HG03064 (cell line): ENCODE results near the gene PARVB.

Source experiments
- ATAC-seq: cut with Tn5 transposase; IDR thresholded peaks from one replicate; pipeline ENCODE4 v1.9.1; 2021; ENCODE audit warnings: low read depth; ENCODE audit not compliant: unreplicated experiment

Gene PARVB

GRCh38 chr22:44179196-44179988 is 155.3 kb downstream of the PARVB start:
- no peak for ATAC-seq

GRCh38 chr22:44179989-44180705 is 156.0 kb downstream of the PARVB start:
- ATAC-seq = no peak

- no peak for ATAC-seq
These were observed 156.6 kb downstream of the PARVB start, which contains the start of gene PARVG for GRCh38 chr22:44180706-44181032. Gene PARVG (plus strand): TSS chr22:44180925. CDS start chr22:44183330, 2,405 bp downstream.

GRCh38 chr22:44181033-44181911 is 157.2 kb downstream of the PARVB start:
- ATAC-seq = no peak

DNA sequence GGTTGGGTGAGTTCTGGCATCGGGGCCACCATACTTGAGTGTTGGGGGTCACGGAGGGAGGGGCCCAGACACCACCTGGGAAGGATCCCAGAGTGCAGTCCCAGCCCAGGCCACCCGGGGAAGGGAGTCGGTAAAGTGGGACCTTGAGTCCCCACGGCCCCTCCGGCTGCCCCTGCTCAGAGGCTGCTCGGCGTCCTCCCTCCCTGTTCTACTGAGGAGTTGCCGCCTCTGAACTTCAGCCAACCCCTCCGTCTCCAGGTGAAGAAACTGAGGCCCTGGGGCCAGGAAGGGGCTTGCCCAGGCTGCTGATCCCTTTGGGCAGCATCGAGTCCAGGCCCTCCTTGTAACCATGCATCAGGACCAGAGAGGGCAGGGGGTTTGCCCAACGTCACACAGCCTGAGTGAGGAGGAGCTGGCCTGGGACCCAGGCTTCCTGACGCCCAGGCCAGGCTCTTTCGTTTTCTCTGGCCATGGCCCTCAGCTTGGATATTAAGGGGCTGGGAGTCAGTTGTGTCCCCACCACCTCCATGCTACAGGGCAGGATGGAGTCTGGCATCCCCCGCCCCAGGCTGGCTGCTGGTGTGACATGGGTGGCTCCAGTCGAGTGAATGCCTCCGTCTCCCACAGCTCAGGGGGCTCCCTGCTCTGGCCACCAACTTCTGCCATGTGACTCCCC is 157.9 kb downstream of the PARVB start:
- ATAC-seq = no peak

DNA sequence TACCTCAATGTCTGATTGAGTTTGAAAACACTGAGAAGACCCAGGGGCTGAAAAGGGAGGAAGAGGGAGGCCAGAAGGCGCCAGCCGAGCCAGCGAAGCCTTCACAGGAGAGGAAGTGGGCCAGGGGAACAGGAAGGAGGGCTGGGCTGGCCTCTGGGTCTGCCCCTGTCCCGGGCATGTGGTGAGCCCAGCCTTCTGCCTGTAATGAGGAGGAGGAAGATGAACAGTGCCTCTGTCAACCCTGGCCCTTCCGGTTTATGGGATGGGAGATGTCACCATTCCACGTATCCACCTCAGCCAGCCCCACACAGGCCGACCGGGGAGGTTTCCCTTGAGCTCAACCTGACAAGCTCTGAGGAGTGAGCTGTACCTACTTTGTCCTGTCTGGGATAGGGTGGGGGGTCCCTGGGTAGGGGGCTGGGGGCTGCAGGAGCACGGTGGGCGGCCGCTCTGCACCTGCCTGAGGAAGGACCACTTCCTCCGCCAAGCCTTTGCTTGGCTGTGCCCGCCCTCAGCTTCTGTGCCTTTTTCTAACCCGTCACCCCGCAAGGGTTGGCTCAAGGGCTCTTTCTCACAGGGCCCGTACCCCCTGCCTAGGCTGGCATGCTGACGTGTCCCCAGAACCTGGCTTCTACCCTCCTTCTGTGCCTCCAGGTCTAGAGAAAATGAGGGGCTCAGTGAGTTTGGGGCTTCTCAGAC is 158.6 kb downstream of the PARVB start:
- no peak for ATAC-seq

- ATAC-seq = no peak
These were observed 159.1 kb downstream of the PARVB start for GRCh38 chr22:44183287-44183588.

GRCh38 chr22:44184006-44184405 is 159.9 kb downstream of the PARVB start:
- no peak for ATAC-seq

- ATAC-seq = no peak
These were observed 161.4 kb downstream of the PARVB start for GRCh38 chr22:44185237-44186120.

DNA sequence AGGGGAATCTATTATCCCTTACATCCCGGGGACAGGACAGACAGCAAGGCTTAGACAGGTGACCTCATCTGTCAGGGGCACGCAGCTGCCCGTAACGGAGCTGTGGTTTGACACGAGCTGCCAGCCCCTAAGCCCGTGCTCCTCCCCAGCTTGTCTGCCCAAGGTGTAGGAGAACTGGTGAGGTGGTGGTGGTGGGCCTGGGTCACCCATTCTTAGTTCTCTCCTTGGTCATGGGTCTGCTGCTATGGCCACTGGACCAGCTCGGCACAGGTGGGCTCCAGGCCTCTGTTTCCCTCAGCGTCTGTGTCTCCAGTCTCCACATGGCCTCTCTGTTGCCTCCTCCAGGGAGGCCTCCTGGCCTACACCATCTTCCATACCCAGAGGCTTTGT is 162.0 kb downstream of the PARVB start:
- no peak for ATAC-seq

GRCh38 chr22:44186737-44187136 is 162.6 kb downstream of the PARVB start:
- no peak for ATAC-seq

- no peak for ATAC-seq
These were observed 163.6 kb downstream of the PARVB start for GRCh38 chr22:44187652-44188230.

DNA sequence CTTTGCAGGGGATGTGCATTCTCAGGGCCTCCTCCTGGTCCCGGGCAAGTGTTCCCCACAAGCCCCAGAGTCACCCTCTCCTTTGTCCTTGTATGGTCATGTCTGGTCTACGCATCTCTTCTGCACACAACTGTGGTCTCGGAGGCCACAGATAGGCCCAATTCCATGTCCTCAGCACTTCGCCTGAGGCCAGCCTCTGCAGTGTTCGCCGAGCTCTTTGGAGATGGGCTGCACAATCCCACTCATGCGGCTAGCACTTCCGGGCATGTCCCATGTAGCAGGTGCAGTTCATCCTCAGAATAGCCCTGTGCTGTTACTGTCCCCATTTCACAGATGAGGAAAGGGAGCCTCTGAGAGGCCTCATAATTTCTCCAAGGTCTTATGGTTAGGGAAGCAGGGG is 164.2 kb downstream of the PARVB start:
- ATAC-seq = no peak

DNA sequence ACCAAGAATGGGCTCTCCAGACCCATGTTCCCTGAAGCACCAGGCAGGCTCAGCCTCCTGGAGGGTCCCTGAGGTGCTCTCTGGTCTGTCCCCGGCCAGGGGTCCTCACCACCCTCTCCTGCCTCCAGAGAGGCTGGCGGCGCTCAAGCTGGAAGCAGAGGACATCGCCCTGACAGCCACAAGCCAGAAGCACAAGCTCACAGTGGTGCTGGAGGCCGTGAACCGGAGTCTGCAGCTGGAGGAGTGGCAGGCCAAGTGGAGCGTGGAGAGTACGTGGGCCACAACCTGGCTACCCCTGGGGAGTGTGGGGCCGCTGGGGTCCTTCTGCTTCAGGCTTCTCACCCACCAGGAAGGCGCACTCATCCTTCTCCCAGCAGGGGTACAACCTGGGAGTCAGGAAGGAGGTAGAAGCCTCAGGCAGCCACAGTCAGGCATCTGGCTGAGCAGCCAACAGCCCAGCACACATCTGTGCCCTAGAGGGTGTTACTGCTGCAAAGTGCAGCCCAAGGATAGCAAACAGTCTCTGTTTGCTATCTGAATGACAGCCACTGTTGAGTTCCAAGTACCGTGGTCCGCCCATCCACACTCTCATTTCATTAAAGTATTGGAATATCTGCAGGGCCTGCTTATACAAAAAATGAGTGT is 165.0 kb downstream of the PARVB start:
- no peak for ATAC-seq

GRCh38 chr22:44190381-44190976 is 166.4 kb downstream of the PARVB start:
- no peak for ATAC-seq

DNA sequence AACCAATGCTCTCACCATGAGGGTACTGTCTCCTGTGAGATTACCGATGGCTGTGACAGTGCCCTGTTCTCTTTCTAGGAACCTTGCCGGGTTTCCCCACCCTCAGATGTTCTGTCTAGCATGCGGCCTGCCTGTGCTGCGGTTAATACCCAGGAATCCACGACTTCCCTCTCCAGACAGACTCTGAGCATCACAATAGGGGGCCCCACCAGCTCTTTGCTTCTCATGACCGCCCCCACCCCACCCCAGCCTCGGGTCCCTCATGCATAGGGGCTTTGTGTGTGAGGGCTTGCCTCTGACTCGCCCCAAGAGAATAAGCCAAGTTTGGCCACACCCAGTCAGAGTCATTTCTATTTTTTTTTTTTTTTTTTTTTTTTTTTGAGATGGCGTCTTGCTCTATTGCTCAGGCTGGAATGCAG is 166.9 kb downstream of the PARVB start:
- ATAC-seq = no peak

DNA sequence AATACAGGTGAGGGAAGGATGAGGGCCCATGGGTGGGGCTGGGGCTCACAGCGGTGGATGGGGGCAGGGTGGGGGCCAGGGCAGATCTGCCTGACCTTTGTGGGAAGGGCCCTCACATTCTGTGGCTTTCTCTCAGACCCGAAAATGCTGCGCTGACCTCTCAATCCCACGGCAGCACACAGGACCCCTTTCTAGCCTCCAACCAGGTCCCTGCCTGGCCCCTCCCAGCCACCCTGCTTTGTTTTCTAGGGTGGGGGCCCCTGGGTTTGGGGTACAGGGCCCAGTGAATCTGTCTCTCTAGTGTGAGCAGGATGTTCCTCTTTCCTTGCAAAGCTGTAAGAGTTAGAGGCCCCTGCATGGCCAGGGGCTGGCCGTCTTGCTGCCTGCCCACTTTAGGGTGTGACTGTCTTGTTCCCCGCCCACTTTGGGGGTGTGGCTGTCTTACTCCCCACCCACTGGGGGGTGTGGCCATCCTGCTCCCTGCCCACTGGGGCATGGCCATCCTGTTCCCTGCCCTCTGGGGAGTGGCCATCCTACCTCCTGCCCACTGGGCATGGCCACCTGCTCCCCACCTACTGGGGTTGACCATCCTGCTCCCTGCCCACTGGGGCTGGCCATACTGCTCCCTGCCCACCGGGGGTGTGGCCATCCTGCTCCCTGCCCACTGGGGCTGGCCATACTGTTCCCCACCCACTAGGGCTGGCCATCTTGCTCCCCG is 168.2 kb downstream of the PARVB start:
- ATAC-seq = no peak
